AG08395 (cell line): ENCODE data around the gene CEP57L1.
"Not testable (repeated sequence)": the region's sequence is repeated elsewhere in the genome, so short reads cannot be mapped to it uniquely, and the experiment has no call there.

ENCODE experiments used
- DNase-seq: peaks from one replicate; pipeline ENCODE4 v3.0.0; 2012; ENCODE audit warnings: mixed read lengths, low spot score

Gene CEP57L1

DNA sequence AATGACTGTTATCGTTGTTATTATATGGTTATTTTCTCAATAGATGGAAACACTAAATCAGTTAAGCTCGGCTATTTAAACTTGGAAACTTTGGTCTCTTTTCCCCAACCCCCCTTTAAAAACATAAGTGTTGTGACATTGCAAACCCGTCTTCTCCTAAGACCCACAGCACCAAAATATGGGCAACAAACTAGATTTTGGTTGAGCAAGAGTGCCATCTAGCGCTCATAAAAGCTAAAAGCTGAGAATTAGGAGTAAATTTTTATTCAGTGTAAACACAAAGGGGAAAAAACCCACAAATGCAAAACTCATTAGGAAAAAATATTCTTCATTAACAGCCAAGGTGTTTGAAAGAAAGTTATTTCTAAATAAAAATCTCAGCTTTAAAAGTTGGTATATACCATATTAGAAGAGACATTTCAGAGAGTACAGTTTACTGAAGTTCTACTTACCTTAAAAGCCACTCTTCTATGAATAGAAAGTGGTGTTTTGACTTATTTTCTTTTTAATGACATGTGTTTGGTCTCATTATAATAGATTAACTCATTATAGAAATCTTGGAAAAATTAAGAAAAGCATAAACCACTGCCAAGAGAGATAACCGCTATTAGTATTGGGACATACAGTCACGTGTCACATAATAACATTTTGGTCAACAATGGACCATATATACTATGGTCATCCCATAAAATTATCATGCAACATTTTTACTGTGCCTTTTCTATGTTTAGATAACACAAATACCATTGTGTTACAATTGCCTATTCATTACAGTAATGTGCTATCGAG, 21.8 kb upstream of the CEP57L1 start:
- DNase-seq, result peak; percentile 54

DNA sequence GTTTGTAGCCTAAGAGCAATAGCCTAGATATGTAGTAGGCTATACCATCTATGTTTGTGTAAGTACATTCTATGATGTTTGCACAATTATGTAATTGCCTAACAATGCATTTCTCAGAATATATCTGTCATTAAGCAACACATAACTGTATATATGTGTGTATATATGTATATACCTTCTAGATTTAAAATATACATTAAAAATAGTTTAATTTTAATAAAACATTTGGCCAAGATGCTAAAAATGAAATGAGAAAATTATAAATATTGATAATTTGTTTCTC, 21.2 kb upstream of the CEP57L1 start:
- DNase-seq, result no peak

DNA sequence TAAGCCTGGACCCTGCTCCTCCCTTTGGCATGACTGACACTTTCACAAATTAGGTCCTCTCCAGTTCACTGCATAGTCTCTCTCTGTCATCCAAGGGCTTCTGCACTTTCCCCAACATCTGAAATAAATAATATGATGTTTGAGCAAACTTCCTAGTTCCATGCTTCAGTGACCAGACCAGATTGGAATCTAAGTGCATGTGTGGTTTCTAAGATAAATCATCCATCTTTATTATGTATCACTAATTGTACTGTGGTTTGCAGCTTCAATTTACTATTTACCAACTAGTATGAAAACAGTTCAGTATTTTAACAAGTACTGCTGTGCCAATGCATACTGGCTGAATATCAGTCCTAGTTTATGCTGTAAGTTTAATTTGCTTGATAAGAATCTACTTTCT, 19.4 kb upstream of the CEP57L1 start:
- peak; percentile 78 for DNase-seq

- no peak for DNase-seq
Measured at GRCh38 chr6:109076377-109076776, 18.9 kb upstream of the CEP57L1 start.

DNA sequence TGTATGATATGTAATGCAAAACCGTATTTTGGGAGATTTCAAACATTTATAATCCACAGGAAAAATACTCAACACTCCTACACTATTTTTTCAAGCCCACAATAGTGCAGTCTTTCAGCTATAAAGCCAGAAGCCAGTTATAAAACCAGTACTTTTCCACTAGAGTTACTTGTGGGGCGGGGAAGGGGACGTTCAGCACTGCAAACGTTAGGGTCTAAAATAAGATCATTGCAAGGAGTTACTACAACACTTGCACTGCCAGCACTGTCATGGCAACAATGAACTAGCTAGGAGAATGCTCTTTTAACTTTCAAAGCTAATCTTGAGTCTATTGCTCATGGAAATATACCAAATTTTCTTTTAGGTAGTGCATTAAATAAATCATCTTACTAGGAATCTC, 15.3 kb upstream of the CEP57L1 start:
- DNase-seq, result no peak

DNA sequence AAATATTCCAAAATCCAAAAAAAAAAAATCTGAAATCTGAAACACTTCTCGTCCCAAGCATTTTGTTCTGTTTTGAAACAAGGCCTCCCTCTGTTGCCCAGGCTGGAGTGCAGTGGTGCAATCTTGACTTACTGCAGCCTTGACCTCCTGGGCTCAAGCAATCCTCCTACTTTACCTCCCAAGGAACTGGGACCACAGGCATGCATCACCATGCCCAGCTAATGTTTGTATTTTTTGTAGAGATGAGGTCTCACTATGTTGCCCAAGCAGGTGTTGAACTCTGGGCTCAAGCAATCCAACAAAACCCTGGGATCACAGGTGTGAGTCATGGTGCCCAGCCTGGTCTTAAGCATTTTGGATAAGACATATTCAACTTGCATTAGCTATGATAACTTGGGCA, 14.3 kb upstream of the CEP57L1 start:
- no peak for DNase-seq

DNA sequence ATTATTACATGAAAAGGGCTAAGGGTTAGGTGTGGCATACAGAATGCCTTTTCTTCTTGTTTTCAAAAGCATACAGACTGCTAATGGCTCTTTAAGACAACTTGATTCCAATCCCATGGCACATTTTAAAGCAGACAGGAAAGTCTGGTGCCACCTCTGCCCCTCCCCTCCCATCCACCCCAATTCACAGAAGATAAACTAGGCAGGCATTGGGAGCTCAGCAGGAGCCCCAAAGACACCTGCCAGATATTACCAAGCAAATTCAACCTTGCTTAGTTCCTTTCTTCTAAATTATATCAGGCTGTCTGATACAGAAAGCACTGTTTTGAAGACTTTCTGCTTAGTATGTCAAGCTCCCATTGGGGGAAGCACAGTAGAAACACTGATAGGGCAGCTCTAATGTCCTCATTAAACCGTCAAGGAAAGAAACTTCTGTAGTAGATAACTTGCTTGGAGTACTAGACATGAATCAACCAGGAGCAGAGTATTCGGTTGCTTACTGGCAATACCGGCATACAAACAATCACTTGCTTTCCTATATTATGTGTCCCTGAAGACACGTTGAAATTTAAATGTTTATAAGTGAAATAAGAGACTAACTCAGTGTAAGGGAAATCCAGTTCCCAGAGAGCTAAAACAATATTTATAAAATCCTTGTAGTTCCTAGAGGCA, 13.7 kb upstream of the CEP57L1 start:
- no peak for DNase-seq

- DNase-seq, result peak; percentile 33
Measured at GRCh38 chr6:109082188-109082577, 13.1 kb upstream of the CEP57L1 start.

DNA sequence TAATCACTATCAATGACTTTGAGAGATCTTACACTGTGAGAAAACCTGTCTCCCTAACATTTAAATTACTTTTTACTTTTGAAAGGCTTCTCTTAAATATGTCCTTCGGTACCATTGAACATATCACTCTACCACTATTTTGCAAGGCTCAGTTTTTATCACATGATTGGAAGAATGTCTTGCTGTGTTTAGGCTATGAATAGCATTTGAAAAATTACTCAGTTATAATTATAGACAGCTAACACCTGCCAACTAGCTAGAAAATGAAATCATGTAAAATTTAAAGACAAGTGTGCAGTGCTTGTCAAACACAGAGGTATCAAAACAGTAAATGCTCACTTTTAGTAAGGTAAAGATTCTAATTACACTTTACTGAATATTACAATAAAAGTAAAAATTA, 11.7 kb upstream of the CEP57L1 start:
- DNase-seq, result no peak

DNA sequence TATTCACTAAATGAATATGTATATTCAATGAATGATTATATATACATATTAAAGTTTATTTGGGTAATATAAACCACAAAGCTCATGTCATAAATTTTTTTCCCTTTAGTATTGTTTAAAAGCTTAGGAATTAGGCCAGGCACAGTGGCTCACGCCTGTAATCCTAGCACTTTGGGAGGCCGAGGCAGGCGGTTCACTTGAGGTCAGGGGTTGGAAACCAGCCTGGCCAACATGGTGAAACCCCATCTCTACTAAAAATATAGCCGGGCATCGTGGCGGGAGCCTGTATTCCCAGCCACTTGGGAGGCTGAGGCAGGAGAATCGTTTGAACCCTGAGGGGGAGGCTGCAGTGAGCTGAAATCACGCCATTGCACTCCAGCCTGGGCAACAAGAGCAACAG, 11.2 kb upstream of the CEP57L1 start:
- not testable (repeated sequence) for DNase-seq

DNA sequence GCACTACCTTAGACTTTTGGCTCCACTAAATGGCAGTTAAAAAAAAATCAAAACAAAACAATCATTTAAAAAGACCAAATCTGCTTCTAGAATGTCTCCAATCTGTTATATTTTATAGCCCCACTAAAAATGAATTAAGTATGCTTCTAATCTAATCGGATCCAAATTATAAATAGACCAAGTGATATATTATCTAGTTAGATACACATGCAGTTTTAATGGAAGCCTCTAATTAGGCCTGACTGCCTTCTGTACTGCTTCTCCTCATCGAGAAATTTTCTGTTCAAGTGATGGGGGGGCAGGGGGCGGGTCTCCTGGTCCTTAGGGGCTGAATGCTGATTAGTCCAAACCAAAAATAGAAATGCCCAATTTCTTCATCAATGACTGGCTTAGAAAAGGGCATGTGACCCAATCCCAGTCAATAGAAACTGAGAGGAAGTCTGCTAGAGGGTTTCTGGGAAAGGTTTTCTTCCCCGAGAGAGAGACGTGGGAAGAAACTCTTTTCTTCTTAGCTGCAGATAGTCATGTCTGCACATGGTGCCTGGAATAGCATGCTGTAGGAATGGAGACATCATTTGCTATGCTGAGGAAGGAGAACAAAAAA, 7.5 kb upstream of the CEP57L1 start:
- DNase-seq, result no peak

GRCh38 chr6:109088995-109089394, 6.3 kb upstream of the CEP57L1 start:
- no peak for DNase-seq

DNA sequence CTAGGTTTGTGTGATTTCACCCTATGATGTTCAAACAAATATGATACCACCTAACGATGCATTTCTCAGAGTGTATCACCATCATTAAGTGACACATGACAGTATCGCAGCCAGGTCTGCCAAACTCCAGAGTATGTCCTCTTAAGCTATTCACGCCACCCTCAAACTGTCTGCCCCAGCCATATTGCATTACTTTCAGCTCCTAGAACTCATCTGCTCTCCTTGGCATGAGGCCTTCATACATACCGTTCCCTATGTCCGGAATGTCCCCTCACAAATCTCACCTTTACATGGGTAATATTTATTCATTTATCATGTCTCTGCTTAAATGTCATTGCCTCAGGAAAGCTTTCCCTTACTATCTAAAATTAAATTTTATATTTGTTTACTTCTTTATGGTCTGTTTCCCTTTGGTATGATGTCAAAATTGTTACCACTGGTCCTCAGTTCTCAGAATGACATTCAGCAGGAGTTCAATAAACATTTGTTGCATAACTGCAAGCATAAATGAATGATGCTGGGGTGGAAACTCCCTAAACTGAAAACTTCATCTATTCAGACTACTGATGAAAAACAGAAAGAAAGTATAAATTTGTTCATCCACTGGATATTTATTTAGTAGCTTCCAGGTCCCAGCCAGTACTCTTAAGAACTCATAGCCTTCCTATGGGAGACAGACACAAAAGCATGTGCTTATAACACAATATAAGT, 3.8 kb upstream of the CEP57L1 start:
- no peak for DNase-seq

DNA sequence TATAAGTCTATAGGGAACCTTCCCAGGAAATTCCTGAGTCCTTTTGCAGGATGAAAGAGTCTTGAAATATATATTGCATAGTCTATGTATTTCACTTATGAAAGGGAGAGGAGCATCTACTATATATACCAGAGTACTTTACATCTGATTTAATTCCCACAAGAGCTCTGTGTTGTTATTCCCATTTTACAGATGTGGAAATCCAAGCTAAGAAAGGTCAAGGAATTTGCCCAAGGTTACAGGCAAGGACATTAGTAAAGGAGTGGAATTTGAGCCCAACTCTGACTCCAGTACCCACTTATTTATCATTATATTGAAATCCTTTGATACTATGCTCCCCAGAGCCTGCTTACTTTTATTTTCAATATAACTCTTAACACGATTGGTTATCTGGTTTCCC, 3.2 kb upstream of the CEP57L1 start:
- no peak for DNase-seq

DNA sequence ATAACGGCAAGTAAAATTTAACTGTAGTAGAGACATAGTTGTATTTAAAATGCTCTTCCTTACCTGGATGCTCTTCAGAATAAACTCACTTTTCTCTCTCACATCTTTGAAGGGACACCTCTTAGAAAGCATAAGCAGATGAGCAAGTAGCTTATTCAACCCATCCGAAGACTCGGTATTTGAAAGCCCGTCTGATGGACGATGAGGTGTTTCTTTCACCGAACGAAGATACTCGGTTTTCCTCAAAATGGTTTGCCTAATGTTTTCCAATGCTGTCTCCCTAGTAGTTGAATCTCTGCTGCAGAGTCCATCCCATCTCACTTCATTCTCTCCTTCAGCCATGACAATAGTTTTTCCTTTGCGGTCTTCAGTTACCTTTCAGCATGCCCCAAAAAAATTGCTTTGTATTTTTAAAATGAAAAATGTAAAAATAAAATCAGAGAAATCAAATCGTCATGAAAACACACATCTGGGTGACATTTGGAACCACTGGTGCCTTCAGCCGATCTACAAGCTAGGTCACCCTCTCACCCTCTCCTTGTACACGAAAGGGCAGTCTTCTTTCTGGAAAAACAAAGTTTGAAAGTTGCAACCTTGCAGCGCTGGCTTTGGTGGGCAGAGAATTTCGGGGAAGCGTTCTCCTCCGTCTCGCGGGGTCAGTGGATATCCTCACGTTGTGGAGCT, 1.4 kb upstream of the CEP57L1 start:
- peak; percentile 10 for DNase-seq

- DNase-seq, result peak; percentile 98
Measured at GRCh38 chr6:109094416-109095035, 781 bp upstream of the CEP57L1 start, which contains the start of gene SESN1. Gene SESN1, minus strand, starts transcription at chr6:109094846. Its CDS starts 773 bp downstream, at chr6:109094073.

- DNase-seq, result no peak
Measured at GRCh38 chr6:109095835-109096084, 453 bp downstream of the CEP57L1 start.

DNA sequence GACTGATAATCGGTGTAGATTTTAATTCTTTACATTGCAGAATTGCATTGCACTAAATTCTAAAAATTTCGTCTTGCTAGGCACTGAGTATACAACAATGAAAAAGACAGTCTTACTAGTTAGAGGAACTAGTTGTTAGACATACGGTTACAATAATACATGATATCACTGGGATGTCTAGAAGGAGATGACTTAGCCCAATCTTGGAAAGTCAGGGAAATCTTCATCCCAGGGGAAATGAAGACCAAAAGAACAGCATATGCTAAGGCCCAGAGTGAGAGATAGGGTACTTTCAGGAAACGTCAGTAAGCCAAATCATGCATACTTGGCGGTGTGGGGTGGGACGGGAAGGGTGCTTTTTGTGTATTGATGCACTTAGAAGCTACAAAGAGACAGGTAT, 901 bp downstream of the CEP57L1 start:
- no peak for DNase-seq

DNA sequence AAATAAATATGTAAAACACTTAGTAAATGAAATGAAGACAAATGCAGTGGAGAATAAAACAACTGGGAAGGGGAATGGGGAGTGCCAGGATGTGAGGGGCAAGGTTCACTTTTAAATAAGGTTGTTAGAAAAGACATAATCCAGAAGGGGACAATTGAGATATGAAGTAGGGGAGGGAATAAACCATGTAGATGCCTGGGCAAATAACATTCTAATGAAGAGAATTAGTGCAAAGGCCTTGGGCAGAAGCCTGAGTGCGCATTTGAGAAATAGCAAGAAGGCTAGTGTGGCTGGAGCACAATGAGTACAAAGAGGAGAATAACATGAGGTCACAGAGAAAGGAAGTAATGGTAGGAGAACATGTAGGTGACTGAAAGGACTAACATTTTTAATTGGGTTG, 2.4 kb downstream of the CEP57L1 start:
- no peak for DNase-seq

DNA sequence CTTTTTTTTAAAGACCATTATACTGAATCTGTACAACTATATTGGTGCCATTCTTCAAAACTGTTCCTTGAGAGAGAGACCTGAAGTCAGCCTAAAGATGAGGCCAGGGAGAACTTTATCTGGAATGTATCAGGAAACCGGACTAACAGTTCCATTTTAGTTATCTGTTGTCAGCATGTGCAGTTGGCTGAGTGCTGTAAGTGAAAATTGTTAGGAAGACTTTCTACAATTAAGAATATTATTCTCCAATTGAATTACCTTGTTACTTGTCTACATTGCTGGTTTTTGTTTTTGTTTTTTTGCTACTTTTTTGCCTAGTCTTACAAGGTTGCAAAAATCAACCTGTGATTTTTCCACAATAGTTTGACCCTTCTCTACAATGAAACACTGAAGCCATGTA, 7.5 kb downstream of the CEP57L1 start:
- DNase-seq, result no peak

DNA sequence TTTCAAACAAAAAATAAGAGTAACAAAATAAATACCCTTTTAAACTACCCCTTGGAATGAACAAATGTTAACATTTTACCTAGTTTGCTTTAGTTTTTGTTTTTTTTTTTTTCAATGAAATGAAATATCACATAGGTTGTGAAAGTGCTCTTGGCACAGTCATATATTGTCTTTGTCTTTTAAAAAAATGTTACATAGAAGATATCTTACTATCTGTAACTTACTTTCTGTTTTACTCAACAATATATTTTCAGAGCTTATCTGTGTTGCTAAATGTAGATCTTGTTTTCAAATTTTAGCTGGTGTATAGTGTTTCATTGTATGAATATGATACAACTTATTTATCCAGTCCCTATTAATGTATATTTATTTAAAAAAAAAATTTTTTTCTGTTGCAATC, 8.6 kb downstream of the CEP57L1 start:
- no peak for DNase-seq

DNA sequence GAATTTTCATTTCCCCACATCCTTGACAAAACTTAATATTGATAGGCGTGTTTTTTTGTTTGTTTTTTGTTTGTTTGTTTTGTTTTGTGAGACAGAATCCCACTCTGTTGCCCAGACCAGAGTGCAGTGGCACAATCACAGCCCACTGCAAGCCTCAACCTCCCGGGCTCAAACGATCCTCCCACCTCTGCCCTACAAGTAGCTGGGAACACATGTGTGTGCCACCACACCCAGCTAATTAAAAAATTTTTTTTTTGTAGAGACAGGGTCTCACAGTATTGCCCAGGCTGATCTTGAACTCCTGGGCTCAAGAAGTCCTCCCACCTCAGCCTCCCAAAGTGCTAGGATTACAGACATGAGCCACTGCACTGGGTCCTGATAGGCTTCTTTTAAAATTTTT, 9.2 kb downstream of the CEP57L1 start:
- no peak for DNase-seq
